T-helper 2 cell treated with Interferon-gamma antibody and Interleukin-4, amounts not matched to agents 5 μg/mL and 100 μg/mL, for 36 hours (primary cell): ENCODE data around the gene DAD1.

Experiments
- DNase-seq: peaks from one replicate; pipeline ENCODE4 v3.0.0; 2021; ENCODE audit warnings: low spot score
- H3K27ac Mint-ChIP-seq: one replicate; pipeline ENCODE4 v1.8.0; 2021; ENCODE audit warnings: mild to moderate bottlenecking, mixed read lengths
- H3K27me3 Mint-ChIP-seq: one replicate; pipeline ENCODE4 v1.8.0; 2021; ENCODE audit warnings: low read depth, mixed read lengths
- H3K36me3 Mint-ChIP-seq: one replicate; pipeline ENCODE4 v1.8.0; 2021; ENCODE audit warnings: low read depth, mixed read lengths
- H3K4me1 Mint-ChIP-seq: one replicate; pipeline ENCODE4 v1.8.0; 2021; ENCODE audit warnings: low read depth, mixed read lengths
- H3K4me3 Mint-ChIP-seq: one replicate; pipeline ENCODE4 v1.8.0; 2022; ENCODE audit warnings: mild to moderate bottlenecking, moderate library complexity, mixed read lengths
- H3K9me3 Mint-ChIP-seq: one replicate; pipeline ENCODE4 v1.8.0; 2021; ENCODE audit warnings: mixed read lengths

DAD1 gene

GRCh38 chr14:22530127-22530526 lies 58.9 kb downstream of the DAD1 start:
- H3K36me3 Mint-ChIP-seq = peaks cover 93% of the 10 kb centered on the region
- H3K9me3 Mint-ChIP-seq = no peaks in the 10 kb centered on the region
- H3K27me3 Mint-ChIP-seq = no peaks in the 10 kb centered on the region
- DNase-seq = no peak
- H3K4me3 Mint-ChIP-seq = peak overlapping the region; percentile 86
- H3K4me1 Mint-ChIP-seq = peaks cover 86% of the 10 kb centered on the region
- H3K27ac Mint-ChIP-seq = peak overlapping the region; percentile 92

DNA sequence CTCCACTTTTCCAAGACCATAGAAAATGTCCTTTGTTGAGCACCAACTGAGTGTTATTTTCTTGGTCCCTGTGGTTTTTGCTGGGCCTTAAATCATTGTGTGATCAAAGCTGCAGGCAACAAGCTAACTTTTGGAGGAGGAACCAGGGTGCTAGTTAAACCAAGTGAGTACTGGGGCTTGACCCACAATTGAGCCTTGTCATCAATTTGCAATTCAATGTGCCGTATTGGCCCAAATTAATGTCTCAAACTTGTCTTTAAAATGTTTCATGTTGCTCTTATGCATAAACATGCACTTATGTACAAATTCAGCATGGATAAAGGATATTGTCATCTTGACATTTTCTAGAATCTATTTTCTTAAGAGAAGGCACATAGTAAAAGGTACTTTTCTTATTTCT lies 62.3 kb downstream of the DAD1 start:
- Mint-ChIP-seq H3K36me3 (peaks cover 91% of the 10 kb centered on the region), H3K27me3 (no peaks in the 10 kb centered on the region), H3K4me3 (peak overlapping the region; percentile 86)

GRCh38 chr14:22526218-22526617 lies 62.8 kb downstream of the DAD1 start:
- Mint-ChIP-seq H3K36me3 (peaks cover 91% of the 10 kb centered on the region), H3K27ac (peak overlapping the region; percentile 90), H3K4me1 (peaks cover 83% of the 10 kb centered on the region), H3K4me3 (peak overlapping the region; percentile 86), H3K9me3 (no peaks in the 10 kb centered on the region), H3K27me3 (no peaks in the 10 kb centered on the region)
- DNase-seq = no peak

More for the DNA sequence above, 62.3 kb downstream of the DAD1 start:
- H3K27ac Mint-ChIP-seq = peak overlapping the region; percentile 90
- H3K9me3 Mint-ChIP-seq = no peaks in the 10 kb centered on the region
- no peak for DNase-seq
- peaks cover 84% of the 10 kb centered on the region for H3K4me1 Mint-ChIP-seq

- no peaks in the 10 kb centered on the region for H3K27me3 Mint-ChIP-seq
- H3K27ac Mint-ChIP-seq = peak overlapping the region; percentile 90
- peaks cover 94% of the 10 kb centered on the region for H3K36me3 Mint-ChIP-seq
- no peaks in the 10 kb centered on the region for H3K9me3 Mint-ChIP-seq
- peaks cover 85% of the 10 kb centered on the region for H3K4me1 Mint-ChIP-seq
- DNase-seq = no peak
- peak overlapping the region; percentile 86 for H3K4me3 Mint-ChIP-seq
Measured at GRCh38 chr14:22524784-22525161, 64.3 kb downstream of the DAD1 start.

DNA sequence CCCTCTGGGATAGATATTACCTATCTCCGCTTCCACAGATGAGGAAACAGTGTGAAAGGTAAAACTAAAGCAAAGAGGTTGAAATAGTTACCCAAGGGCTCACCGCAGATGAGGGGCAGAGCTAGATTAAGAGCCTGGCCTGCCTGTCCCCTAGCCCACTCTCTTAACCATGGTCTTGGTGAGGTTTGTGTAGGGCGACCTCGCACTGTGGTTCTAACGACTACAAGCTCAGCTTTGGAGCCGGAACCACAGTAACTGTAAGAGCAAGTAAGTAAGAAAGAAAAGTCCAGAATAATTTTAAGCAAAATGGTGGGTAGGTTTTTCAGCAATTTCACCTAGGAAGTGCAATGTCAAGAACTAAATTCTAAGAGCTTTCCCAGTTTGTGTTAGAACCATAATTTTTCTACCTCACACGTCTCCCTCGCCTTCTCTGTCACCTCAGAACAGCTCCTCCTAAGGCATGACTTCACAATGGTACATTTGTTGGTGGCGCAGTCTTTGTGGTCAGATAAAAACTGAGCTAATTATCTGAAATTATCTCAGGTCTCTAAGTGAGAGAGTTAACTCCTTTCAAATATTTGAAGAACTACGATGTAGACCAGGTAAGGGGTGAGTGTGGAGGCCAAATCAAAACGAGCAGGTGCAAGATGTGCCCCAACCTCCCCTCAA lies 64.8 kb downstream of the DAD1 start:
- Mint-ChIP-seq H3K9me3 (no peaks in the 10 kb centered on the region), H3K36me3 (peaks cover 94% of the 10 kb centered on the region), H3K4me1 (peaks cover 86% of the 10 kb centered on the region), H3K27me3 (no peaks in the 10 kb centered on the region), H3K27ac (peak overlapping the region; percentile 90), H3K4me3 (peak overlapping the region; percentile 86)
- no peak for DNase-seq

GRCh38 chr14:22523283-22523682 lies 65.7 kb downstream of the DAD1 start:
- H3K36me3 Mint-ChIP-seq = peaks cover 90% of the 10 kb centered on the region
- no peaks in the 10 kb centered on the region for H3K27me3 Mint-ChIP-seq
- peak overlapping the region; percentile 86 for H3K4me3 Mint-ChIP-seq
- no peak for DNase-seq
- peaks cover 80% of the 10 kb centered on the region for H3K4me1 Mint-ChIP-seq
- H3K9me3 Mint-ChIP-seq = no peaks in the 10 kb centered on the region
- peak overlapping the region; percentile 90 for H3K27ac Mint-ChIP-seq

DNA sequence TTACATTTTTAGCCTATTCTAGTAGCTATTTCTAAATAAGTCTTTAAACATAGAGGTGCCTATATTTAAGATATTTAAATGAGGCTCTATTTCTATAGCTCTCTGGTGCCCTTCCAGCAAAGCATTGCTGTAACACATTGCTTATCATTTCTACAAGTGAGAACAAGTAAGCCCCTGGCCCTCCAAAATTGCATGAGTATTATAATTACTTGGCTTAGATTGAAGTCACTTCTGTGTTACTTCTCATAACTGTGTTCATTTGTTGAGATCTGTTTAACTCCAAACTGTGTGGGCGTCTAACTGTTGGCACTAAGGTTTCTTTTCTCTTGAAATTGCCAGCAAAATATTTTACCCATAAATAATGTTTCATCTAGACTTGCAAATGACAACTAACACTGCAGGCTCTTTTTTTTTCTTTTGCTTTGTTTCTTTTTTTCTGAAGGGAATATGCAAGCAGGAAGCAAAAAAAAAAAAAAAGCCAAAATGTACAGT lies 66.5 kb downstream of the DAD1 start:
- H3K4me1 Mint-ChIP-seq = peaks cover 83% of the 10 kb centered on the region
- H3K27me3 Mint-ChIP-seq = no peaks in the 10 kb centered on the region
- H3K9me3 Mint-ChIP-seq = no peaks in the 10 kb centered on the region
- H3K4me3 Mint-ChIP-seq = peak overlapping the region; percentile 86
- peaks cover 92% of the 10 kb centered on the region for H3K36me3 Mint-ChIP-seq
- H3K27ac Mint-ChIP-seq = peak overlapping the region; percentile 90
- no peak for DNase-seq

- Mint-ChIP-seq H3K27me3 (no peaks in the 10 kb centered on the region), H3K27ac (peak overlapping the region; percentile 95), H3K4me3 (peak overlapping the region; percentile 86), H3K36me3 (peaks cover 92% of the 10 kb centered on the region), H3K4me1 (peaks cover 83% of the 10 kb centered on the region), H3K9me3 (no peaks in the 10 kb centered on the region)
- no peak for DNase-seq
Measured at GRCh38 chr14:22521449-22522239, 67.4 kb downstream of the DAD1 start.

DNA sequence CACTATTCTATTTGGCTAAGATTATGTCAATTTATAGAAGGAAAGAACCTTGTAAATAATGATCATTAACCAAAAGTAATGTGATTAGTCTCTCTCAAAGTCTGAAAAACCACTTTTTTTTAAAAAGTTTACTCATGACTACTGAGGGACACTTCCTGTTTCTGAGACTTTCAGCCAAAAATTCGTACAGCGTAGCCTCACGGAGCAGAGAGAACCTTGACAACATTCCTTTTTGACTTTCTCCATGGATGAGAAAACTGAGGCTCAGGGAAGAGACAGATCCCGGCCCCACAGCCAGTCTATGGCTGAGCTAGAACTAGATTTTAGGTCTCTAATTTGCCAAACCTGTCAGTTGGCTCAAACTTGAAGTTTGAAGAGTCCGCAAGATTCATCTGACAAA lies 68.2 kb downstream of the DAD1 start:
- Mint-ChIP-seq H3K27ac (peak overlapping the region; percentile 95), H3K27me3 (no peaks in the 10 kb centered on the region), H3K9me3 (no peaks in the 10 kb centered on the region), H3K4me3 (peak overlapping the region; percentile 86), H3K4me1 (peaks cover 84% of the 10 kb centered on the region), H3K36me3 (peaks cover 91% of the 10 kb centered on the region)
- no peak for DNase-seq

DNA sequence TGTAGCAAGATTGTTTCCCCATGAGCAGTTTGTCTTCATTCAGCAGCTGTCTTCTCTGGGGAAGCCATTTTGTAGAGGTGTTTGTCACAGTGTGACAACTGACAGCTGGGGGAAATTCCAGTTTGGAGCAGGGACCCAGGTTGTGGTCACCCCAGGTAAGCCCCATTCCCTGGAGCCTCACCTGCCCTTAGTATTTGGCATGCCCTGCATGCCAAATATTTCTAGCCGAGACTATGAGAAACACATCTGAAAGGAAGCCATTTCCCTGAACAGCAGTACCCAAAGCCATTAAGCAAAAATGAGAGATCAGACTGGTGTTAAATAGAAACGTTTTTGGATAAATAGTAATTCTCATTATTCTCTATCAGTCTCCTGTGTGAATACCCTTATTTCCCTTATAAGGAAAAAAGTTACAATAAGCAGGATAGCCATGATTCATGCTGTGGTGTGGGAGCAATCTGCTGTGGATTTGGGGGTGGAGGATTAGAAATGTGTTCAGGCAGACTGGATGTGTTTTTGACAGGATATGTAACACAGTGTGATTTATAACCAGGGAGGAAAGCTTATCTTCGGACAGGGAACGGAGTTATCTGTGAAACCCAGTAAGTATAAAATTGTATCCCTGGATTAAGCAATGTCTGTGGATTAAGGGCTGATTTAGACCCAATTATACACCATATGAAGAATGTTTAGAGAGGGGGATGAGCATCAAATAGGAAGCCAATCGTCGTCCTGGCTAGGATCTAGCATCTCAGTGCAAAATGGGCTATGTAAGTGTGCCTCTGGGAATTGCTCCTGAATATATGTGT lies 68.9 kb downstream of the DAD1 start:
- Mint-ChIP-seq H3K9me3 (no peaks in the 10 kb centered on the region), H3K4me1 (peaks cover 83% of the 10 kb centered on the region), H3K27me3 (no peaks in the 10 kb centered on the region), H3K4me3 (peak overlapping the region; percentile 86), H3K27ac (peak overlapping the region; percentile 95), H3K36me3 (peaks cover 92% of the 10 kb centered on the region)
- no peak for DNase-seq

- Mint-ChIP-seq H3K4me1 (peaks cover 73% of the 10 kb centered on the region), H3K27me3 (no peaks in the 10 kb centered on the region), H3K4me3 (peak overlapping the region; percentile 86), H3K36me3 (peaks cover 89% of the 10 kb centered on the region), H3K27ac (peak overlapping the region; percentile 95), H3K9me3 (no peaks in the 10 kb centered on the region)
- no peak for DNase-seq
Measured at GRCh38 chr14:22518073-22518472, 71.0 kb downstream of the DAD1 start.

DNA sequence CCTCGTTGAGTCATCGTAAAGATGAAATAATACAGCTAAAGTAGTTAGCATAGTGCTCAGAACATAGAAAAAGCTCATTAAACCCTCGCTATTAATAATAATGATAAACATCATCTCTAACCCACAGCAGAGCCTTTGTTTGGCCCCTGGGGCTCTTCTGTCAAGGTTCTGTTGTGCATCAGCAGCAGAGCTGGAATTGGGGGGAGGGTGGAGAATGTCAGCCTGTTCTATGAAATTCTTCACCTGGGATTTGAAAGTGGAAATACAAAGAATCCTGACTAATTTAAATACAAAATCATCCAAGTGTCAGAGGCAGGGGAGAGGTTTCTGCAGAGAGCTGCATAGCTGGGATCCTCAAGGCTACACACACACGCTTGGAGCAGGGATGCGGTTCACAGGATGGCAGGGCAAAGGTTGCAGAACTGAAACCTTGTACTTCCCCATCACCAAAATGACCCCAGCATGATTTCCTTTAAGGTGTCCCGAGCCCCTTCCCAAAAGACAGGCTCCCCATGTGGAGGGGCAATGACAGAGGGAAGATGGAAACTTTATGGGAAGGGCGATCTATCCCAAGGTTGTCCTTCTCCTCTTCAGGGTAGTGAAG lies 71.8 kb downstream of the DAD1 start:
- H3K36me3 Mint-ChIP-seq = peaks cover 89% of the 10 kb centered on the region
- no peaks in the 10 kb centered on the region for H3K27me3 Mint-ChIP-seq

DNA sequence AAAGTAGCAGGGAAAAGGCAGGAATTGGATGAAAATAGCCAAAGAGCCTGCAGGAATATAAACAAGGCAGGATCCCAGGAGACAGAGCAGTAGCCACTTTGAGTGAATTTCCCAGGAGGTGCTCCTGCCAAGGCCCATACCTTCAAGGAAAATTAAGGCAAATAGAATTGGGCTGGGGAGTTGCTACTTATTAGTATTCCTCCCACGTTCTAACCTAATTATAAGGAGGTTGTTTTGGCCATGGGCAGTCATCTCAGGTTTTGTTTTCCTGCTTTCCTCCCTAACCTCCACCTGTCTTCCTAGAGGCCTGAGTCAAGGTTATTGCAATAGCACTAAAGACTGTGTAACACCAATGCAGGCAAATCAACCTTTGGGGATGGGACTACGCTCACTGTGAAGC lies 73.1 kb downstream of the DAD1 start:
- H3K27ac Mint-ChIP-seq = peak overlapping the region; percentile 95
- peak overlapping the region; percentile 86 for H3K4me3 Mint-ChIP-seq
- H3K36me3 Mint-ChIP-seq = peaks cover 89% of the 10 kb centered on the region
- DNase-seq = no peak
- no peaks in the 10 kb centered on the region for H3K9me3 Mint-ChIP-seq
- peaks cover 76% of the 10 kb centered on the region for H3K4me1 Mint-ChIP-seq
- H3K27me3 Mint-ChIP-seq = no peaks in the 10 kb centered on the region

More for the DNA sequence above, 71.8 kb downstream of the DAD1 start:
- Mint-ChIP-seq H3K9me3 (no peaks in the 10 kb centered on the region), H3K4me1 (peaks cover 73% of the 10 kb centered on the region), H3K27ac (peak overlapping the region; percentile 95), H3K4me3 (peak overlapping the region; percentile 86)
- no peak for DNase-seq
